ENCODE data around the gene KRT27.

DNA sequence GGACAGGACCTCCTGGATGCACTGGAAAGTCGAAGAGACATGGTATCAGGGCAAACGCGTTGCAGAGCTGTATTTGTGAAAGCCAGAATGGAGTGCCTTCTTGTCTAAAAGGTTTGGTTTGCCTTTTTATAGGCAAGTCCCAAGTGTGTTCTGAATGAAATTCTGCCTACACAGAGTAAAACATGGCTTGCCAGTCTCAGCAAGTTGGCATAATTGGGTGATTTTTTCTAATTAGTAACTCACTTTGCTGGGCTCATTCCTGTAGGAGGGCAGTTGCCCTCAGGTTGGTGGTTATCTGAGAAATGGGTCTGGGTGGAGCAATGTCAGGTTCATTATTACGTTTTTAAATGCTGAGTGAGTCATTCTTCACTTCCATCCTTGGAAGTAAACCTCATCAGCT is 27.1 kb downstream of the KRT27 start, which contains the start of gene KRT25:
- TF ChIP-seq CEBPB (IDR thresholded peaks at IDR 0.05; ENCODE audit: low read depth) (no peak), CTCF (IDR thresholded peaks at IDR 0.05 in 2 of 3, conservative IDR thresholded peaks at IDR 0.05 in 1 of 3; ENCODE audit: borderline replicate concordance in 1 of 3, insufficient read depth in 1 of 3, low read depth in 2 of 3, low read length in 2 of 3) (no peak), MAX (IDR thresholded peaks at IDR 0.05) (no peak)
- TF ChIP-seq, protein P1, sequence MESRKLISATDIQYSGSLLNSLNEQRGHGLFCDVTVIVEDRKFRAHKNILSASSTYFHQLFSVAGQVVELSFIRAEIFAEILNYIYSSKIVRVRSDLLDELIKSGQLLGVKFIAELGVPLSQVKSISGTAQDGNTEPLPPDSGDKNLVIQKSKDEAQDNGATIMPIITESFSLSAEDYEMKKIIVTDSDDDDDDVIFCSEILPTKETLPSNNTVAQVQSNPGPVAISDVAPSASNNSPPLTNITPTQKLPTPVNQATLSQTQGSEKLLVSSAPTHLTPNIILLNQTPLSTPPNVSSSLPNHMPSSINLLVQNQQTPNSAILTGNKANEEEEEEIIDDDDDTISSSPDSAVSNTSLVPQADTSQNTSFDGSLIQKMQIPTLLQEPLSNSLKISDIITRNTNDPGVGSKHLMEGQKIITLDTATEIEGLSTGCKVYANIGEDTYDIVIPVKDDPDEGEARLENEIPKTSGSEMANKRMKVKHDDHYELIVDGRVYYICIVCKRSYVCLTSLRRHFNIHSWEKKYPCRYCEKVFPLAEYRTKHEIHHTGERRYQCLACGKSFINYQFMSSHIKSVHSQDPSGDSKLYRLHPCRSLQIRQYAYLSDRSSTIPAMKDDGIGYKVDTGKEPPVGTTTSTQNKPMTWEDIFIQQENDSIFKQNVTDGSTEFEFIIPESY (IDR thresholded peaks at IDR 0.05; ENCODE audit: extremely low read depth, insufficient replicate concordance, low read length): no peak

Measured in HCT116 (cell line).